Panc1 (cell line): ENCODE results near the gene WFIKKN1.

Source experiments
- POLR2AphosphoS5 ChIP-seq: IDR thresholded peaks from 2 replicates; pipeline ENCODE4 v1.6.1; 2012; ENCODE audit warnings: mild to moderate bottlenecking, low read depth, low read length, moderate library complexity
- SIN3A ChIP-seq: IDR thresholded peaks from 2 replicates; pipeline ENCODE4 v1.6.1; 2012; ENCODE audit warnings: low read depth, mild to moderate bottlenecking, low read length, moderate library complexity, borderline replicate concordance; ENCODE audit not compliant: insufficient read depth
- TF ChIP-seq, protein P1 (sequence below): fragments of 450-650 bp; IDR thresholded peaks from 2 replicates; pipeline ENCODE4 v1.5.1; 2017; ENCODE audit warnings: mild to moderate bottlenecking

DNA sequence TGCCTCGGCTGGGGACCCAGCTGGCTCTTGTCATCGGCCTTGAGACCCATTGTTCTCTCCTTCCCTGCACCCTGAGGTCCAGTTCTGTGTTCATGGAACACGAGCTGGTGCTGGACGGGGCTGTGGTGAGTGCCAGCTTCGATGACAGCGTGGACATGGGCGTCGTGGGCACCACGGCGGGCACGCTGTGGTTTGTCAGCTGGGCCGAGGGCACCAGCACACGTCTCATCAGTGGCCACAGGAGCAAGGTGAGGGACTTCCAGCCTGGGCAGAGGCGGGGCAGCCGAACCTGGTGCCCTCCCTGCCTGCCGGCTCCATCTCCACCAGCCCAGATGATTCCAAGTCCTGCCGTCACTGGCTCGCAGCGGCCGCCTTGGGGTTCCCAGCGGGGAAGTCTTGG is 31.8 kb downstream of the WFIKKN1 start:
- TF ChIP-seq, protein P1, sequence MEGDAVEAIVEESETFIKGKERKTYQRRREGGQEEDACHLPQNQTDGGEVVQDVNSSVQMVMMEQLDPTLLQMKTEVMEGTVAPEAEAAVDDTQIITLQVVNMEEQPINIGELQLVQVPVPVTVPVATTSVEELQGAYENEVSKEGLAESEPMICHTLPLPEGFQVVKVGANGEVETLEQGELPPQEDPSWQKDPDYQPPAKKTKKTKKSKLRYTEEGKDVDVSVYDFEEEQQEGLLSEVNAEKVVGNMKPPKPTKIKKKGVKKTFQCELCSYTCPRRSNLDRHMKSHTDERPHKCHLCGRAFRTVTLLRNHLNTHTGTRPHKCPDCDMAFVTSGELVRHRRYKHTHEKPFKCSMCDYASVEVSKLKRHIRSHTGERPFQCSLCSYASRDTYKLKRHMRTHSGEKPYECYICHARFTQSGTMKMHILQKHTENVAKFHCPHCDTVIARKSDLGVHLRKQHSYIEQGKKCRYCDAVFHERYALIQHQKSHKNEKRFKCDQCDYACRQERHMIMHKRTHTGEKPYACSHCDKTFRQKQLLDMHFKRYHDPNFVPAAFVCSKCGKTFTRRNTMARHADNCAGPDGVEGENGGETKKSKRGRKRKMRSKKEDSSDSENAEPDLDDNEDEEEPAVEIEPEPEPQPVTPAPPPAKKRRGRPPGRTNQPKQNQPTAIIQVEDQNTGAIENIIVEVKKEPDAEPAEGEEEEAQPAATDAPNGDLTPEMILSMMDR = no peak
- TF ChIP-seq SIN3A = no peak
- no peak for TF ChIP-seq POLR2AphosphoS5
